ENCODE data around the gene CHD9.

DNA sequence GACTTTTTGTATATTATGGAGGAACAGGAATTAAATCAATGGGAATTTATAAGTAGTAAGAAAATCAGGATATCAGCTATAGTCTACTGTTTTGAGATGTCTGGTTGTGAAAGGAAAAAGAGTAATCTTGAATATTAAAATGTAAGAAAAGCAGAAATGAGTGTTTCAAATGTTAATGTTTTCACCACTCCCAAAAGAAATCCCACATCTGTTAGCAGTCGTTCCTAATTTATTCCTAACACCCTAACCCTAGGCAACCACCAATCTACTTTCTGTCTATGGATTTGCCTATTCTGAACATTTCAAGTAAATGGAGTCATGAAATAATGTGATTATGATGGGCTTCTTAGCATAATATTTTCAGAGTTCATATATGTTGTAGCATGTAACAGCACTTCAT, 133.0 kb downstream of the CHD9 start:
- TF ChIP-seq, protein P1, sequence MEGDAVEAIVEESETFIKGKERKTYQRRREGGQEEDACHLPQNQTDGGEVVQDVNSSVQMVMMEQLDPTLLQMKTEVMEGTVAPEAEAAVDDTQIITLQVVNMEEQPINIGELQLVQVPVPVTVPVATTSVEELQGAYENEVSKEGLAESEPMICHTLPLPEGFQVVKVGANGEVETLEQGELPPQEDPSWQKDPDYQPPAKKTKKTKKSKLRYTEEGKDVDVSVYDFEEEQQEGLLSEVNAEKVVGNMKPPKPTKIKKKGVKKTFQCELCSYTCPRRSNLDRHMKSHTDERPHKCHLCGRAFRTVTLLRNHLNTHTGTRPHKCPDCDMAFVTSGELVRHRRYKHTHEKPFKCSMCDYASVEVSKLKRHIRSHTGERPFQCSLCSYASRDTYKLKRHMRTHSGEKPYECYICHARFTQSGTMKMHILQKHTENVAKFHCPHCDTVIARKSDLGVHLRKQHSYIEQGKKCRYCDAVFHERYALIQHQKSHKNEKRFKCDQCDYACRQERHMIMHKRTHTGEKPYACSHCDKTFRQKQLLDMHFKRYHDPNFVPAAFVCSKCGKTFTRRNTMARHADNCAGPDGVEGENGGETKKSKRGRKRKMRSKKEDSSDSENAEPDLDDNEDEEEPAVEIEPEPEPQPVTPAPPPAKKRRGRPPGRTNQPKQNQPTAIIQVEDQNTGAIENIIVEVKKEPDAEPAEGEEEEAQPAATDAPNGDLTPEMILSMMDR (IDR thresholded peaks at IDR 0.05): no peak
- no peak for TF ChIP-seq POLR2A (IDR thresholded peaks at IDR 0.05)
